COLO668 (cell line): ENCODE measurements around the gene SPTBN4.
"Not testable (repeated sequence)": the region's sequence is repeated elsewhere in the genome, so short reads cannot be mapped to it uniquely, and the experiment has no call there.

Experiments used
- DNase-seq: peaks from one replicate; lab custom pipeline; 2025; ENCODE audit not compliant: unreplicated experiment; lab: John Stamatoyannopoulos, UW

SPTBN4 gene

GRCh38 chr19:40466985-40467734 lies at the start of gene SPTBN4:
Gene SPTBN4 (plus strand): TSS chr19:40467001. CDS start chr19:40472622, 5,621 bp downstream.
- DNase-seq = no peak

- no peak for DNase-seq
Measured at GRCh38 chr19:40417643-40417981, 49.2 kb upstream of the SPTBN4 start.

- DNase-seq = no peak
Measured at GRCh38 chr19:40418040-40418439, 48.8 kb upstream of the SPTBN4 start.

- no peak for DNase-seq
Measured at GRCh38 chr19:40419066-40419612, 47.7 kb upstream of the SPTBN4 start.

- no peak for DNase-seq
Measured at GRCh38 chr19:40419780-40420179, 47.0 kb upstream of the SPTBN4 start.

- DNase-seq = no peak
Measured at GRCh38 chr19:40420451-40420765, 46.4 kb upstream of the SPTBN4 start.

- DNase-seq = peak; percentile 87
Measured at GRCh38 chr19:40420766-40421765, 45.7 kb upstream of the SPTBN4 start.

GRCh38 chr19:40421993-40422747 lies 44.6 kb upstream of the SPTBN4 start:
- DNase-seq = no peak

- no peak for DNase-seq
Measured at GRCh38 chr19:40422748-40423566, 43.8 kb upstream of the SPTBN4 start.

GRCh38 chr19:40423938-40424337 lies 42.9 kb upstream of the SPTBN4 start:
- no peak for DNase-seq

GRCh38 chr19:40424637-40425449 lies 42.0 kb upstream of the SPTBN4 start:
- DNase-seq = no peak

- peak; percentile 98 for DNase-seq
Measured at GRCh38 chr19:40425450-40426287, 41.1 kb upstream of the SPTBN4 start, which contains the start of gene SERTAD1. Gene SERTAD1 (minus strand): TSS chr19:40425992. CDS start chr19:40423546, 2,446 bp downstream.

GRCh38 chr19:40428197-40428596 lies 38.6 kb upstream of the SPTBN4 start:
- DNase-seq = not testable (repeated sequence)

- not testable (repeated sequence) for DNase-seq
Measured at GRCh38 chr19:40430242-40430641, 36.6 kb upstream of the SPTBN4 start.

GRCh38 chr19:40431698-40432097 lies 35.1 kb upstream of the SPTBN4 start:
- DNase-seq = no peak

GRCh38 chr19:40432760-40433159 lies 34.0 kb upstream of the SPTBN4 start:
- DNase-seq = not testable (repeated sequence)

- peak; percentile 82 for DNase-seq
Measured at GRCh38 chr19:40433391-40434216, 33.2 kb upstream of the SPTBN4 start.
